IPS-11a (cell line): ENCODE measurements around the gene NFE2L2.
"Not testable (repeated sequence)": the region's sequence is repeated elsewhere in the genome, so short reads cannot be mapped to it uniquely, and the experiment has no call there.

ENCODE experiments used
- H3K4me3 ChIP-seq: one replicate; pipeline ENCODE4 v1.5.1; 2013; ENCODE audit warnings: low read depth, low read length, control low read depth

NFE2L2 gene

GRCh38 chr2:177264693-177265587 lies at the start of gene NFE2L2:
NFE2L2 (minus strand) TSS chr2:177264727; CDS start chr2:177264576, 151 bp downstream.
- H3K4me3 ChIP-seq, result peak within 1 kb of the TSS; percentile 75

DNA sequence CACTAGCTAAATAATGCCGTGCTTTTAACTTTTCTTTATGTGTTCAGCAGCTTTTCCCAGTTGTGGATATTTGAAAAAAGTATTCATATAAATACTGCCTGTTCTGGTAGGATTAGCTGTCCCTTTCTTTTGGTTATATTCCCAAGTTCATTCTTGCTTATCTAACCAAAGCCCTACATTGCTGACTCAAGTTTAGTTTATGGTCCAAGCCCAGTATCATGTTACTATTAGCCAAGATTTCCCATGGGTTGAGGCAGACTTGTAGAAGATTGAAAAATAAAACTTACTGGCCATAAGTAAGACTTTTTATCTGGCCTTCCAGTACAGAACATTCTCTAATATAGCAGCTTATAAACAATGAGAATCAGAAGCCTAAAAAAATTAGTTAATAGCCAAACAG lies 49.7 kb upstream of the NFE2L2 start:
- no peak overlapping the region for H3K4me3 ChIP-seq

- H3K4me3 ChIP-seq, result no peak overlapping the region
Observed at GRCh38 chr2:177313162-177313781, 48.7 kb upstream of the NFE2L2 start.

DNA sequence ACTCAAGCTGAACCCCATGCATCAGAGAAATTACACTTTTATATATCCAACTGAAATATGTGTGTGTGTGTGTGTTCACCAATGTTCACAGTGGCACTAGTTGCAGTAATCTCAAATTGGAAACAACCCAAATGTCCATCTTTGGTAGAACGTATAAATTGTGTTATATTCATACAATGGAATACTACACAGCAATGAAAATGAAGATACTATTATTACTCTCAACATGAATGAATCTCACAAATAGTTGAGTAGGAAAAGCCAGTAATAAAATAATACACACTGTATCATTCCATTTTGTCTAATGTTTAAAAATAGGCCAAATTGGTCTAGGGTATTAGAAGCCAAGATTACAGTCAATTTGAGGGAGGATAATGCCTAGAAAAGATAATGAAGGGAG lies 48.0 kb upstream of the NFE2L2 start:
- H3K4me3 ChIP-seq, result no peak overlapping the region

GRCh38 chr2:177309672-177310309 lies 45.3 kb upstream of the NFE2L2 start:
- H3K4me3 ChIP-seq, result not testable (repeated sequence)

- H3K4me3 ChIP-seq, result no peak overlapping the region
Observed at GRCh38 chr2:177306550-177306949, 42.0 kb upstream of the NFE2L2 start.

DNA sequence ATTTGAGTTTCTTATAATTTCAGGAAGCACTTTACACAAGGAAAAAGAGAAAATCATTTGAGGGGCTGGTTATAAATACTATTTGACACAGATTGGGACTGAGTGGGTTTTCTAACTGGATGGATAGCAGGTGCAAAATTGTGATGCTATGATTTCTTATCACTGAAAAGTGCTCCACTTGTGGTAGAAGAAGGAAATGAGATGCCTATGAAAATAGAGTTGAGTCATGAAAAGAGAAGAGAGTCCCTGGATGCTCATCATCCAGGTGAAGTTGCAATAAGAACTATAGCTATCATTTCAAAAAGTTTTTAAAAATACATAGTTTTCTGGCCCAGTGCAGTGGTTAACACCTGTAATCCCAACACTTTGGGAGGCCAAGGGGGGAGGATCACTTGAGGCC lies 39.4 kb upstream of the NFE2L2 start:
- H3K4me3 ChIP-seq, result no peak overlapping the region

GRCh38 chr2:177302552-177302951 lies 38.0 kb upstream of the NFE2L2 start:
- H3K4me3 ChIP-seq, result no peak overlapping the region

- H3K4me3 ChIP-seq, result no peak overlapping the region
Observed at GRCh38 chr2:177298191-177298590, 33.7 kb upstream of the NFE2L2 start.

- no peak overlapping the region for H3K4me3 ChIP-seq
Observed at GRCh38 chr2:177296040-177296439, 31.5 kb upstream of the NFE2L2 start.

DNA sequence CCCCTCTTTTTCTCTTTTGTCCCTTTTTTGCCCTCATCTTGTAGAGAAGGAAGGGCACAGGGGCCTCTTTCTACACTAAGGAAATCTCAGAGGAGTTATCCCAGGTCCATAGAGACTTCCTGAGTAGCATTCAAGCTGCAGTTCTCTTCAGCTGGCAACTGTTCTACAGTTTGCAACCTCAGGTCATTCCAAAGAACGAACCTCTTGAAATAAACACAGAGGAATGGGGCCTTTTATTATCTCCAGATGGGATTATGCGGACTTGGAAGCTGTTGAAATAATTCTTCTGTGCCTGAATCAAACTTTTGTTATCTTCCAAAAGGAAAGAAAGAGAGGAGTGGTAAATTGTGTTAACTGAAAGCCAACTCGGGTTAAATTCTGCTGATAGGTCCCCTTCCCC lies 31.0 kb upstream of the NFE2L2 start:
- no peak overlapping the region for H3K4me3 ChIP-seq

GRCh38 chr2:177291701-177292100 lies 27.2 kb upstream of the NFE2L2 start:
- H3K4me3 ChIP-seq, result no peak overlapping the region

GRCh38 chr2:177289824-177290628 lies 25.5 kb upstream of the NFE2L2 start:
- no peak overlapping the region for H3K4me3 ChIP-seq

GRCh38 chr2:177287814-177288213 lies 23.3 kb upstream of the NFE2L2 start:
- H3K4me3 ChIP-seq, result no peak overlapping the region

DNA sequence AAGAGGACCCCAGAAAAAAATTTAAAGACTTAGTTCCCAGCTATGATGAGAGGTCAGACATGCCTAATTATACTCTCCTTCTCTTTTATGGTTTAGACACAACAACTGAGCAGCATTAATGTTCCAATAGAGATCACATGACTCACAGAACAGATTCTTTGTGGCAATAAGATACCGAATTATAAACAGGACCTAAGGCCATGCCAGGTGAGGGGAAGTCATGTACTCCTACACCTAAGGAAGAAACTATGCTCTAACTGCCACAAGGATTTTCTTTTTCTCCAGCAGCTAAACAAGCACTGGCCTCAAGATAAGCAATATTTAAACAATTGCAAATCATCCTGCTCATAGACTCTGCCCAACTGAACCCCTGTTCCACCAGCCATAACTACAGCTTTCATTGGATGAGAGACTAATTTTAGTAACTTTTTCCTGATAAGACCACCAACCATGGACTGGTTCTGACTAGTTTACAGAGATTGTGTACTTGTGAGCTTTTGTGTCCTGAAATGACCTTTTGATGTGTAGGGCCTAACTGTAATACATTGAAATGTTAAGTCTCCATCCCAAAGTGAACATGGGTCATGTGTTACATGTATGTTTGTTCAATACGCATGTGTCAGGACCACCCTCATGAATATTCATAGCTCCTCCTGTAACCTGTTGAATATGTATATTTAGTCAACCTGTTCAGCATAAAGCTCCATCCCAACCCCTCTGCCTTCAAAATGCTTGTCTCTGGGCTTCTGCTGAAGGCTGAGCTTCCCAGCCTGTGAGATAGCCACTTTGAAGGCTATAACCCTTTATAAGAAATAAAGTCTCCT lies 21.6 kb upstream of the NFE2L2 start:
- H3K4me3 ChIP-seq, result no peak overlapping the region

GRCh38 chr2:177284531-177284930 lies 20.0 kb upstream of the NFE2L2 start:
- H3K4me3 ChIP-seq, result no peak overlapping the region

- no peak overlapping the region for H3K4me3 ChIP-seq
Observed at GRCh38 chr2:177283906-177284305, 19.4 kb upstream of the NFE2L2 start.

DNA sequence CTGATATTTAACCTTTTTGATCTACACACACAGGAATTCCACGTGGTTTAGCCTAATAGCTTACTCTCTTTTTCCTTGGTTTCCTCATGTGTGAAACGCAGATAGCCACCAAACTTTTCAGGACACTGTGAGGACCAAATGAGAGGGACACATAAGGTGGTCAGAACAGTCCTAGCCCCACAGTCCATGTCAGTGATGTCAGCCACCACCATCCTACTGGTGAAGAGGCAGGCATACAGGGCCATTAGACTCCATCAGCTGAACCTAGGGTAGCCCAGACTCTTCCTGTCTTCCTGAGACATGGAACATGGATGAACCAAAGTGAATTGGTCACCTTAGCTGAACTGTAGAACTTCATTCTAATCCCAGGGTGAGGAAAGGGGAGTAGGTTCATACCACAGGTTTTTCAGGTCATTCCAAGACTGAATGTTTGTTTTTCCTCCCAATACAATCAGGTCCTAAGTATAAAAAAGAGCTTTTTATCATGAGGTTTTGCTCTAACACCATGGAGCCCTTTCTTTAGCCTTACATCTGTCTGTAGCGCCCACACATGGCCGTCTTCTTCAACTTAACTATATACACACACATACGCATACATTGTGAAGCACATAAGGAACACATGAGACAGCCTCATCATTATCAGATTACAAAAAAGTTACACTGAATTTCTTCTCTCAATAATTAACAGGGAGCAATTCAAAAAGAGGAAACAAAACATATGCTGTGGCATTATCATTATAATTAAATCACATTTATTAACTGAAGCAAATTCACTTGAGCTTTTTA lies 18.5 kb upstream of the NFE2L2 start:
- H3K4me3 ChIP-seq, result no peak overlapping the region

GRCh38 chr2:177282181-177282641 lies 17.7 kb upstream of the NFE2L2 start:
- H3K4me3 ChIP-seq, result no peak overlapping the region
